Transverse colon (tissue), 3 donors: ENCODE results near the gene DDX60.

Source experiments
- CTCF ChIP-seq, 5 experiments: fragments of 200-600 bp in 3 of 5; fragments of 450-650 bp in 2 of 5; sonication (generic) in 3 of 5; IDR thresholded peaks; 1 replicate in 2 of 5; 2 replicates in 3 of 5; pipeline ENCODE4 v1.5.1; 2016 to 2017; ENCODE audit warnings: antibody characterized with exemption in 5 of 5, inconsistent platforms in 3 of 5, mild to moderate bottlenecking in 2 of 5, moderate library complexity in 1 of 5
- EP300 ChIP-seq: sonication (generic); formaldehyde crosslinking; IDR thresholded peaks from one replicate; pipeline ENCODE4 v1.6.1; 2017; ENCODE audit warnings: antibody characterized with exemption, low read depth
- POLR2A ChIP-seq: fragments of 450-650 bp; IDR thresholded peaks from one replicate; pipeline ENCODE4 v1.6.1; 2016; ENCODE audit warnings: antibody characterized with exemption, mild to moderate bottlenecking, moderate library complexity

DNA sequence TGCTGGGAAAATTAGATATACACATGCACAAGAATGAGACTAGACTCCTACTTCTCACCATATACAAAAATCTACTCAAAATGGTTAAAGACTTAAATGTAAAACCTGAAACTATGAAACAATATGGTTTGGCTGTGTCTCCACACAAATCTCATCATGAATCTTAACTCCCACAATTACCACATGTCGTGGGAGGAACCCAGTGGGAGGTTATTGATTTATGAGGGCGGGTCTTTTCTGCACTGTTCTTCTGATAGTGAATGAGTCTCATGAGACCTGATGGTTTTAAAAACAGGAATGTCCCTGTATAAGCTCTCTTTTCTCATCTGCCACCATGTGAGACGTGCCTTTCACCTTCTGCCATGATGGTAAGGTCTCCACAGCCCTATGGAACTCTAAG, 48.5 kb upstream of the DDX60 start:
- TF ChIP-seq POLR2A, result no peak
- TF ChIP-seq EP300, result no peak
- no peak for TF ChIP-seq CTCF (IDR thresholded peaks at IDR 0.05)
